Activated T-cell treated with anti-CD3 and anti-CD28 coated beads, Interleukin-2, amount 50 U/mL, for 72 hours (primary cell): ENCODE results near the gene DHRSX. TPM values are rescaled to one million over a fixed set of nuclear protein-coding genes. Genes with fewer than 3 reads are reported as not detected.
A peak's percentile ranks its signal among the peaks of the same experiment; 100 is the strongest.
"Not testable (repeated sequence)": the region's sequence is repeated elsewhere in the genome, so short reads cannot be mapped to it uniquely, and the experiment has no call there.

Experiments
- ATAC-seq, 2 donors: fragments of 150-1000 bp; cut with Tn5 transposase; replicated peaks in 1 of 2; 2 replicates each; pipeline ENCODE4 v1.10.0; 2021; ENCODE audit warnings: moderate library complexity in 2 of 2, mild to moderate bottlenecking in 1 of 2
- DNase-seq, 2 donors: peaks; one replicate each; pipeline ENCODE4 v3.0.0; 2021 to 2022; ENCODE audit warnings: mixed read lengths in 1 of 2
- H3K27ac Mint-ChIP-seq: one replicate; pipeline ENCODE4 v1.8.0; 2022; ENCODE audit warnings: mild to moderate bottlenecking, moderate library complexity, mixed read lengths
- H3K27me3 Mint-ChIP-seq: one replicate; pipeline ENCODE4 v1.8.0; 2022; ENCODE audit warnings: low read depth, mixed read lengths
- H3K36me3 Mint-ChIP-seq, 2 donors: one replicate each; pipeline ENCODE4 v1.8.0; 2022; ENCODE audit warnings: mixed read lengths in 2 of 2, mild to moderate bottlenecking in 1 of 2; ENCODE audit not compliant: insufficient read depth in 2 of 2
- H3K4me1 Mint-ChIP-seq: one replicate; pipeline ENCODE4 v1.8.0; 2022; ENCODE audit warnings: low read depth, mixed read lengths
- H3K4me3 Mint-ChIP-seq, 2 donors: one replicate each; pipeline ENCODE4 v1.8.0; 2022; ENCODE audit warnings: mild to moderate bottlenecking in 2 of 2, mixed read lengths in 2 of 2, moderate library complexity in 2 of 2
- H3K9me3 Mint-ChIP-seq, 2 donors: one replicate each; pipeline ENCODE4 v1.8.0; 2022; ENCODE audit warnings: mixed read lengths in 2 of 2
- total RNA-seq, 2 donors: library from RNA; stranded (reverse); gene quantifications; one replicate each; pipeline ENCODE4 v1.2.3, GENCODE V29; 2022

DHRSX gene
- total RNA-seq, 2 donors from 2014 or later = 24.0 to 26.0 TPM

DNA sequence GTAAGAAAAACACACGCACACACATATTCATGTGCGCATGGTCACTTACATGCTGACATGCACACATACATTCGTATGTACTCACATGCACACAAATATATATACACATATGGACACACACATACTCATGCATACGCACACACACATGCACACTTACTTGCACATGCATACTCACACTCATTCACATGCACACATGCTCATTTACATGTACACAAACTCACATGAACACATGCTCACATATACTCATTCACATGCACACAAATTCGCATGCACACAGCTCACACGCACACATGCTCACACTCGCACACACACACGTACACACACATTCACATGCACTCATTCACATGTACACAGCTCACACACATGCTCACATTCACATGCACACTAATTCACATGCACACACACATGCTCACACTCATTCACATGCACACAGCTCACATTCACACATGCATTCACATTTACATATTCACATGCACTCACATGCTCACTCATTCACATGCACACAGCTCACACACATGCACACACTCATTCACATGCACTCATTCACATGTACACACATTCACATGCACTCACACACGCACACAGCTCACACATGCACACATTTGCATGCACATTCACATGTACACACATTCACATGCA, 276.1 kb downstream of the DHRSX start:
- Mint-ChIP-seq H3K27me3 (no peaks in the 10 kb centered on the region), H3K36me3 (peaks cover 40 to 49% of the 10 kb centered on the region in 2 donors), H3K4me1 (no peaks in the 10 kb centered on the region), H3K4me3 (no peak overlapping the region), H3K9me3 (peaks cover 28 to 30% of the 10 kb centered on the region in 2 donors), H3K27ac (no peak overlapping the region)
- no peak for ATAC-seq
- no peak for DNase-seq

DNA sequence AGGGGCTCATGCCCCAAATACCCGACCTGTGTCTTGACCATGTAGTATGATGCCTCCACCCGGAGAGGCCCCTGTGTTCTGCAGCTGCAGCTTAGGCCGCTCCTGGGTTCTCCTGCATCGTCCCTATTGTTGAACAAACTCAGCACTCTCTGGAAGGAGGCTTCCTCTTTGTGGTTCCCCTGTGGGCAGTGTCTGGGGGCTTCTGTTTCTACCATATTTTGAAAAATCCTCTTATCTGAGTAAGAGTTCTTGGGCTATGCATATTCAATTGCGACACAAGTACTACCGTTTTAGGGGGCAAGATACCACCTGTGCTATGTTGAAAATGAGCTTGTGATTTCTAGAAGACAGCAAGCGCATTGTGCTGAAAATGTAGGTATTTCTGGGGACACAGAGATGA, 276.6 kb downstream of the DHRSX start:
- no peak overlapping the region for H3K4me3 Mint-ChIP-seq
- no peak for ATAC-seq
- DNase-seq = no peak
- H3K4me1 Mint-ChIP-seq = no peaks in the 10 kb centered on the region
- peaks cover 38 to 50% of the 10 kb centered on the region in 2 donors for H3K36me3 Mint-ChIP-seq
- H3K27ac Mint-ChIP-seq = no peak overlapping the region
- no peaks in the 10 kb centered on the region for H3K27me3 Mint-ChIP-seq
- peaks cover 26 to 27% of the 10 kb centered on the region in 2 donors for H3K9me3 Mint-ChIP-seq

- Mint-ChIP-seq H3K9me3 (peaks cover 25 to 36% of the 10 kb centered on the region in 2 donors), H3K27me3 (no peaks in the 10 kb centered on the region), H3K36me3 (peaks cover 37 to 51% of the 10 kb centered on the region in 2 donors), H3K4me1 (no peaks in the 10 kb centered on the region), H3K4me3 (no peak overlapping the region), H3K27ac (no peak overlapping the region)
- DNase-seq (no peak), ATAC-seq (no peak)
Measured at GRCh38 chrX:2220829-2221567, 279.8 kb downstream of the DHRSX start.

DNA sequence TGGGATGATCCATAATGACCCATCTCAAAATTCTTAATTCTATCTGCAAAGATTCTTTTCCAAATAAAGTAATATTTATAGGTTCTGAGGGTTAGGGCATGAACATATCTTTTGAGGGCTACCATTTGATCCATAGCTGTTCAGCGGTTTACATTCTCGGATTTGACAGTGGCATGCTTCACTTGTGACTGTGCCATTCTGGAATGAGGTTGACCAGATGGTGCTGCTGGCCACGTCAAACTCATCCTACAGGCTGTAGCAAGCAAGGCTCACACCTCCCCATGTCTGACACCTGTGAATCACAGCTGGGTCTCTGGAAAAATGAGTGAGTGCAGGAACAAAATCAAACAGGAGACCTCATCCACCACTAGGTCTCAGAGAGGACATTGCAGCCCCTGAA, 280.5 kb downstream of the DHRSX start:
- ATAC-seq = no peak
- no peak overlapping the region for H3K27ac Mint-ChIP-seq
- H3K27me3 Mint-ChIP-seq = no peaks in the 10 kb centered on the region
- H3K4me3 Mint-ChIP-seq = no peak overlapping the region
- H3K9me3 Mint-ChIP-seq = peaks cover 20 to 36% of the 10 kb centered on the region in 2 donors
- H3K36me3 Mint-ChIP-seq = peaks cover 33 to 48% of the 10 kb centered on the region in 2 donors
- no peaks in the 10 kb centered on the region for H3K4me1 Mint-ChIP-seq
- no peak for DNase-seq

GRCh38 chrX:2214138-2214823, 286.5 kb downstream of the DHRSX start:
- H3K27me3 Mint-ChIP-seq, H3K4me1 Mint-ChIP-seq, ATAC-seq, H3K4me3 Mint-ChIP-seq, DNase-seq: not testable (repeated sequence)
- Mint-ChIP-seq H3K27ac (peak overlapping the region; percentile 78), H3K9me3 (peaks cover 10 to 36% of the 10 kb centered on the region in 2 donors), H3K36me3 (peaks cover 19 to 22% of the 10 kb centered on the region in 2 donors)

- not testable (repeated sequence) for H3K27ac Mint-ChIP-seq, H3K4me1 Mint-ChIP-seq, ATAC-seq, DNase-seq, H3K27me3 Mint-ChIP-seq, H3K4me3 Mint-ChIP-seq
- peaks cover 8 to 23% of the 10 kb centered on the region in 2 donors for H3K9me3 Mint-ChIP-seq
- H3K36me3 Mint-ChIP-seq = peaks cover 13 to 17% of the 10 kb centered on the region in 2 donors
Measured at GRCh38 chrX:2211667-2212066, 289.1 kb downstream of the DHRSX start.

GRCh38 chrX:2193273-2193592, 307.5 kb downstream of the DHRSX start:
- ATAC-seq (no peak), DNase-seq (no peak)
- H3K36me3 Mint-ChIP-seq = peaks cover 3% of the 10 kb centered on the region in 2 donors
- peaks cover 6 to 8% of the 10 kb centered on the region in 2 donors for H3K9me3 Mint-ChIP-seq
- no peak overlapping the region for H3K4me3 Mint-ChIP-seq
- no peaks in the 10 kb centered on the region for H3K27me3 Mint-ChIP-seq
- no peak overlapping the region for H3K27ac Mint-ChIP-seq
- H3K4me1 Mint-ChIP-seq = no peaks in the 10 kb centered on the region

GRCh38 chrX:2192584-2193272, 308.0 kb downstream of the DHRSX start:
- Mint-ChIP-seq H3K4me1 (no peaks in the 10 kb centered on the region), H3K36me3 (peaks cover 4 to 5% of the 10 kb centered on the region in 2 donors), H3K9me3 (peaks cover 9 to 10% of the 10 kb centered on the region in 2 donors), H3K4me3 (no peak overlapping the region), H3K27me3 (no peaks in the 10 kb centered on the region), H3K27ac (no peak overlapping the region)
- ATAC-seq = no peak
- no peak for DNase-seq

DNA sequence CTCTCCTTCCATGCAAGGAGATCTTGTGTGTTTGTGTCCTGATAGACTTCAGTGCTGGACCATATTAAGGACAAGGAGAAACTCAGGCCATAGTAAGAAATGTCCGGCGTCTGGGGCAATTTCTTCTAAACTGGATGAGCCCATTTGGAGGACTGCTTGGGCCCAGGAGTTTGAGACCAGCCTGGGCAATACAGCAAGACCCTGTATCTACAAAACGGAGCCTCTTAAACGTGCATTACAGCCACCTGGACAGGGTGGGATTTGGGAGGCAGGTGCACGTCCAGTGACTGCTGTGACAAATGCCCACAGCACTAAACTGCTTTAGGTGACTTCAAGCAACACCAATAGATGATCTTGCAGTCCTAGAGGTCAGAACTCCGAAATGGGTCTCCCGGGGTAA, 311.9 kb downstream of the DHRSX start:
- Mint-ChIP-seq H3K4me1 (no peaks in the 10 kb centered on the region), H3K27me3 (no peaks in the 10 kb centered on the region), H3K4me3 (no peak overlapping the region), H3K9me3 (peaks cover 11% of the 10 kb centered on the region in 2 donors), H3K36me3 (peaks cover 4 to 5% of the 10 kb centered on the region in 2 donors), H3K27ac (no peak overlapping the region)
- ATAC-seq (no peak), DNase-seq (no peak)

- H3K9me3 Mint-ChIP-seq = peaks cover 10% of the 10 kb centered on the region in 2 donors
- no peak for ATAC-seq
- no peaks in the 10 kb centered on the region for H3K27me3 Mint-ChIP-seq
- no peak overlapping the region for H3K27ac Mint-ChIP-seq
- H3K4me3 Mint-ChIP-seq = no peak overlapping the region
- H3K36me3 Mint-ChIP-seq = peaks cover 4 to 5% of the 10 kb centered on the region in 2 donors
- DNase-seq = no peak
- H3K4me1 Mint-ChIP-seq = no peaks in the 10 kb centered on the region
Measured at GRCh38 chrX:2188330-2188792, 312.4 kb downstream of the DHRSX start.

DNA sequence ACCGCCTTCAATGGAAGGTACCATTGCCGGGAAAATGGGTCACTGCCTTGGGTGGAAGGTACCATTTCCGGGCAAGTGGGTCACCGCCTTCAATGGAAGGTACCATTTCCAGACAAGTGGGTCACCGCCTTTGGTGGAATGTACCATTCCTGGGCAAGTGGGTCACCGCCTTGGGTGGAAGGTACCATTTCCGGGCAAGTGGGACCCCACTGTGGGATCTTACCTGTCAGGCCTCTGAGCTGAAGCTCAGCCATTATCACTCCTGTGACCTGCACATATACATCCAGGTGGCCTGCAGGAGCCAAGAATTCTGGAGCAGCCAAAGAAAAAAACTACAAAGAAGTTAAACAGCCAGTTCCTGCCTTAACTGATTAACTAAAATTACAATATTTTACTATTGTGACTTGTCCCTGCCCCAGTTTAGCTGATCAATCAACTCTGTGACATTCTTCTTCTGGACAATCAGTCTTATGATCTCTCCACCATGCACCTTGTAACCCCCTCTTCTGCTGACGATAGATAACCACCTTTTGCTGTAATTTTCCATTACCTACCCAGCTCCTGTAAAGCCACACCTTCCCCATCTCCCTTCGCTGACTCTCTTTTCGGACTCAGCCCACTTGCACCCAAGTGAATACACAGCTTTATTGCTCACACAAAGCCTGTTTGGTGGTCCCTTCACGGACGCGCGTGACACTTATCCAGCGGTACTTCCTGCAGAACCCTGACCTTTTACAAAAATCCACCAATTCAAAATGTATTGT, 313.2 kb downstream of the DHRSX start:
- no peak for DNase-seq
- H3K4me1 Mint-ChIP-seq = no peaks in the 10 kb centered on the region
- H3K9me3 Mint-ChIP-seq = peaks cover 7% of the 10 kb centered on the region in 2 donors
- H3K27ac Mint-ChIP-seq = no peak overlapping the region
- H3K36me3 Mint-ChIP-seq = peaks cover 4 to 5% of the 10 kb centered on the region in 2 donors
- no peak overlapping the region for H3K4me3 Mint-ChIP-seq
- H3K27me3 Mint-ChIP-seq = no peaks in the 10 kb centered on the region
- no peak for ATAC-seq

DNA sequence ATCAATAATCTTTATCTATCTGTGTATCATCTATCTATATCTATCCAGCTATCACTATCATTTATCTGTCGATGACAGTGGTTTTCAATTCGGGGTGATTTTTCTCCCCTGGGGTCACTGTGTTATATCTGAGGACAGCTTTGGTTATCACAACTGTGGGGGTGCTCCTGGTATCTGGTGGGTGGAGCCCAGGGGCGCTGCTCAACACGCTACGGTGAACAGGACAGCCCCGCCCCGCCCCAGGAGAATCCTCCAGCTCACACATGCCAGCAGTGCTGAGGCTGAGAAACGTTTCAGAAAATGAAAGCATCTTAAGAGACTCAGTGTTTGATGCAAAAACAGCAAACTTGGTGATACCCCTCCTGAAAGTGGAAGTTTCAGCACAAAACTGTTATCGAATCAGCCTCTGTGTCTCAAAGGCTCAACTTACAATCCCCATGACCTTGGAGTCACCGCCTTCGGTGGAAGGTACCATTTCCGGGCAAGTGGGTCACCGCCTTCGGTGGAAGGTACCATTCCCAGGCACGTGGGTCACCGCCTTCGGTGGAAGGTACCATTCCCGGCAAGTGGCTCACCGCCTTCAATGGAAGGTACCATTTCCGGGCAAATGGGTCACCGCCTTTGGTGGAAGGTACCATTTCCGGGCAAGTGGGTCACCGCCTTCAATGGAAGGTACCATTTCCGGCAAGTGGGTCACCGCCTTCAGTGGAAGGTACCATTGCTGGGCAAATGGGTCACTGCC, 315.3 kb downstream of the DHRSX start:
- no peak for DNase-seq
- no peak for ATAC-seq
- Mint-ChIP-seq H3K9me3 (peaks cover 7% of the 10 kb centered on the region in 2 donors), H3K4me3 (no peak overlapping the region), H3K27ac (no peak overlapping the region), H3K36me3 (peaks cover 4 to 5% of the 10 kb centered on the region in 2 donors), H3K4me1 (no peaks in the 10 kb centered on the region), H3K27me3 (no peaks in the 10 kb centered on the region)
